Lung (tissue), 12 donors: Measurements from ENCODE around the gene LGALS4. TPM values are rescaled to one million over a fixed set of nuclear protein-coding genes. Genes with fewer than 3 reads are reported as not detected.

ENCODE experiments used
- ATAC-seq: fragments of 200-7000 bp; cut with Tn5 transposase; one replicate; pipeline ENCODE4 v1.9.1; 2020; ENCODE audit warnings: moderate number of reproducible peaks; ENCODE audit not compliant: insufficient read depth, low FRiP score
- DNase-seq, 3 donors: peaks; one replicate each; pipeline ENCODE4 v3.0.0-alpha.2; 2013 to 2017
- H3K27ac ChIP-seq, 2 donors: one replicate each; pipeline ENCODE4 v1.5.1; 2013; ENCODE audit warnings: mild to moderate bottlenecking in 2 of 2, moderate library complexity in 2 of 2, control low read depth in 1 of 2, inconsistent platforms in 1 of 2, low read depth in 1 of 2, low read length in 1 of 2
- H3K27me3 ChIP-seq, 3 donors: one replicate each; pipeline ENCODE4 v1.5.1; 2013; ENCODE audit warnings: low read length in 2 of 3; ENCODE audit not compliant: control insufficient read depth in 3 of 3, insufficient read depth in 3 of 3
- H3K36me3 ChIP-seq, 4 donors: one replicate each; pipeline ENCODE4 v1.5.1; 2013; ENCODE audit warnings: low read length in 4 of 4, mild to moderate bottlenecking in 1 of 4, moderate library complexity in 1 of 4; ENCODE audit not compliant: control insufficient read depth in 4 of 4, insufficient read depth in 4 of 4
- H3K4me1 ChIP-seq, 5 donors: one replicate each; pipeline ENCODE4 v1.5.1; 2013; ENCODE audit warnings: low read length in 5 of 5, mild to moderate bottlenecking in 2 of 5, moderate library complexity in 1 of 5; ENCODE audit not compliant: control insufficient read depth in 5 of 5, insufficient read depth in 5 of 5
- H3K4me3 ChIP-seq: one replicate; pipeline ENCODE4 v1.5.1; 2013; ENCODE audit warnings: mild to moderate bottlenecking, control low read depth, moderate library complexity
- H3K9ac ChIP-seq, 2 donors: one replicate each; pipeline ENCODE4 v1.5.1; 2013; ENCODE audit warnings: low read length in 2 of 2, control low read depth in 1 of 2; ENCODE audit not compliant: insufficient read depth in 1 of 2
- H3K9me3 ChIP-seq, 4 donors: one replicate each; pipeline ENCODE4 v1.5.1; 2013; ENCODE audit warnings: low read length in 3 of 4, mild to moderate bottlenecking in 1 of 4, moderate library complexity in 1 of 4; ENCODE audit not compliant: control insufficient read depth in 4 of 4, insufficient read depth in 3 of 4
- WGBS, 2 donors: extraction: QIAGEN DNeasy Blood & Tissue Kit; methylation state at CpG; one replicate each; pipeline ENCODE4 v1.1.7; 2013; 5-methylcytosine and 5-hydroxymethylcytosine counted together
- polyA plus RNA-seq, 2 donors: library from polyadenylated mRNA; stranded (reverse); fragments of 200-250 nt; gene quantifications; one replicate each; pipeline ENCODE4 v1.2.1, GENCODE V29; 2013
- total RNA-seq, 2 donors: library from RNA; depleted of rRNA in 1 of 2; stranded (reverse); fragments of >200 nt in 1 of 2; gene quantifications; one replicate each; pipeline ENCODE4 v1.2.1, GENCODE V29; 2014 to 2021
- TF ChIP-seq, protein P1 (sequence below): IDR thresholded peaks from 2 replicates; pipeline ENCODE4 v1.5.1; 2012; ENCODE audit warnings: mild to moderate bottlenecking; ENCODE audit errors: control extremely low read depth, extremely low read depth
- donor health status: control.
- donor health status: control.
- donor health status: Bipolar disorder and iron deficiency.
- donor health status: healthy.
- donor health status: DM: yes; HTN: yes; CAD: no.

The LGALS4 gene
- total and polyA plus RNA-seq, 4 donors: 0.39 to 4.1 (median 2.6) TPM

- H3K4me1 ChIP-seq: peaks cover 0 to under 1% (median 0%) of the 10 kb centered on the region in 5 donors
Observed at GRCh38 chr19:38813323-38813722, 578 bp upstream of the LGALS4 start.

DNA sequence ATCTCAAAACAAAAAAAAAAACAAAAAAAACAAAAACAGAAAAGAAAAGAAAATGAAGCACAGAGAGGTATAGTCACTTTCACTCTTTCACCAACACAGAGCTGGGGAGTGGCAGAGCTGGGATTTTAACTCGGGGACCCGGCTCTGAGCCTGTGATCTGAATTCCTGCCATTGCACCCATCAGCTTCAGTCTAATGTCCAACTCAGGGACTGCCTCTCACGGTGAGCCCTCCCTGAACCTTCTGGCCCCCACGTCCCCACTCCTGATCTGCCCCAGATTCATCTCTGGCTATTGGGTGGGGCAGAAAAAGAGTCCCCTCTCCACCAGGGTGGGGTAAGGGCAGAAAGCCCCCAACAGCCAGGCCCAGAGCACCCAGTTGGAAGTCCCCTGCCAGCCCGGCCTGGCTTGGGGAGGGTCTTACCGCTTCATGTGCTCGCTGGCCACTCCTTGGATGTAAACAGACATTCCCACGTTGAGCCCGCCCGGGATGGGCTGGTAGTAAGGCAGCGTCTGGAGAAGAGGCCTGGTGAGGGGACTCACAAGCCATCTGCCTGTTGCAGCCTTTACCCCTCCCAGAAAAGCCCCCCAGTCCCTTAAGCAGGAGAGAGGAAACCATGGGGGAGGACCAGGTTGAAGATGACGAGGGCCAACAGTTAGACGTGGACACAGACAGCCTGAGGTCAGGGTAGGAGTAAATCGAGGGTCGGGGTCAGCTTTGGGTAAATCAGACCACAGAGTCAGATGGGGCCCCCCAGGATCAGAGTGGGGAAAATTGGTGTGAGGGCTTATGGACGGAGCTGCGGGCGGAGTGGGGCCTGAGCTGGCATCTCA lies 520 bp downstream of the LGALS4 start:
- DNase-seq (no peak), ATAC-seq (no peak)
- TF ChIP-seq, protein P1, sequence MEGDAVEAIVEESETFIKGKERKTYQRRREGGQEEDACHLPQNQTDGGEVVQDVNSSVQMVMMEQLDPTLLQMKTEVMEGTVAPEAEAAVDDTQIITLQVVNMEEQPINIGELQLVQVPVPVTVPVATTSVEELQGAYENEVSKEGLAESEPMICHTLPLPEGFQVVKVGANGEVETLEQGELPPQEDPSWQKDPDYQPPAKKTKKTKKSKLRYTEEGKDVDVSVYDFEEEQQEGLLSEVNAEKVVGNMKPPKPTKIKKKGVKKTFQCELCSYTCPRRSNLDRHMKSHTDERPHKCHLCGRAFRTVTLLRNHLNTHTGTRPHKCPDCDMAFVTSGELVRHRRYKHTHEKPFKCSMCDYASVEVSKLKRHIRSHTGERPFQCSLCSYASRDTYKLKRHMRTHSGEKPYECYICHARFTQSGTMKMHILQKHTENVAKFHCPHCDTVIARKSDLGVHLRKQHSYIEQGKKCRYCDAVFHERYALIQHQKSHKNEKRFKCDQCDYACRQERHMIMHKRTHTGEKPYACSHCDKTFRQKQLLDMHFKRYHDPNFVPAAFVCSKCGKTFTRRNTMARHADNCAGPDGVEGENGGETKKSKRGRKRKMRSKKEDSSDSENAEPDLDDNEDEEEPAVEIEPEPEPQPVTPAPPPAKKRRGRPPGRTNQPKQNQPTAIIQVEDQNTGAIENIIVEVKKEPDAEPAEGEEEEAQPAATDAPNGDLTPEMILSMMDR: no peak
- H3K9ac ChIP-seq: no peak overlapping the region
- no peak overlapping the region for H3K4me3 ChIP-seq
- peaks cover 0 to 2% (median 0%) of the 10 kb centered on the region in 4 donors for H3K9me3 ChIP-seq
- no peak overlapping the region for H3K27ac ChIP-seq
- 86 to 88% methylated on average over 18 of the region's 18 CpGs for WGBS, 2 donors
- H3K27me3 ChIP-seq: no peaks in the 10 kb centered on the region
- H3K4me1 ChIP-seq: peaks cover 0 to 2% (median 0%) of the 10 kb centered on the region in 5 donors
- H3K36me3 ChIP-seq: peaks cover 4 to 24% (median 15%) of the 10 kb centered on the region in 4 donors

More at GRCh38 chr19:38813323-38813722, 578 bp upstream of the LGALS4 start:
- ATAC-seq (no peak), DNase-seq (no peak)
- Histone ChIP-seq H3K9me3 (peaks cover 0 to 2% (median 0%) of the 10 kb centered on the region in 4 donors), H3K27me3 (no peaks in the 10 kb centered on the region), H3K27ac (no peak overlapping the region), H3K4me3 (no peak overlapping the region), H3K36me3 (peaks cover 4 to 27% (median 20%) of the 10 kb centered on the region in 4 donors), H3K9ac (no peak overlapping the region)
- TF ChIP-seq, protein P1: no peak
- WGBS, 2 donors: 89 to 92% methylated on average over 6 of the region's 6 CpGs

- TF ChIP-seq, protein P1: no peak
- no peak overlapping the region for H3K4me3 ChIP-seq
- no peak overlapping the region for H3K9ac ChIP-seq
- peaks cover 0 to under 1% (median 0%) of the 10 kb centered on the region in 4 donors for H3K36me3 ChIP-seq
- no peaks in the 10 kb centered on the region for H3K9me3 ChIP-seq
- peaks cover 0 to 7% (median 0%) of the 10 kb centered on the region in 5 donors for H3K4me1 ChIP-seq
- H3K27me3 ChIP-seq: no peaks in the 10 kb centered on the region
- DNase-seq (no peak), ATAC-seq (no peak)
- H3K27ac ChIP-seq: no peak overlapping the region
- WGBS, 2 donors: 95 to 97% methylated on average over 8 of the region's 8 CpGs
Observed at GRCh38 chr19:38809592-38810252, 3.0 kb downstream of the LGALS4 start.
